GM12878 (cell line): Measurements from ENCODE around the gene P2RX6. TPM values are rescaled to one million over a fixed set of nuclear protein-coding genes. Genes with fewer than 3 reads are reported as not detected.
A peak's percentile ranks its signal among the peaks of the same experiment; 100 is the strongest.

Experiments
- ATAC-seq: fragments of 200-7000 bp; cut with Tn5 transposase; 3 replicates; pipeline ENCODE4 v1.9.1; 2020; ENCODE audit warnings: mild to moderate bottlenecking, moderate library complexity
- BruUV-seq: library from RNA; stranded (reverse); fragments of 400-500 nt; replicated peaks from 2 replicates; lab custom pipeline; 2021; lab: Mats Ljungman, UMichigan
- CTCF ChIA-PET: fragments of 300-600 bp; sonication (Branson Sonifier 250); formaldehyde crosslinking; extraction: SDS; loops from one replicate; lab custom pipeline; 2021; ENCODE audit warnings: inconsistent platforms; lab: Yijun Ruan, JAX
- POLR2A ChIA-PET: fragments of 350-600 bp; formaldehyde crosslinking; extraction: SDS; loops from one replicate; lab custom pipeline; 2021; ENCODE audit warnings: inconsistent platforms; lab: Charles Lee
- RAD21 ChIA-PET: fragments of 300-600 bp; sonication (Branson Sonifier 250); formaldehyde crosslinking; loops from one replicate; lab custom pipeline; 2023; ENCODE audit warnings: antibody characterized with exemption; ENCODE audit not compliant: unreplicated experiment; lab: Charles Lee
- SMC1A ChIA-PET: fragments of 300-600 bp; sonication (Branson Sonifier 250); formaldehyde crosslinking; loops from one replicate; lab custom pipeline; 2023; ENCODE audit not compliant: unreplicated experiment, uncharacterized antibody; lab: Charles Lee
- DNase-seq: peaks from one replicate; pipeline ENCODE4 v3.0.0-alpha.2; 2011; ENCODE audit warnings: low read depth, low spot score
- FAIRE-seq: peaks from 3 replicates; lab custom pipeline; 2011; peaks lifted over from hg19 to GRCh38; lab: Jason Lieb, UNC
- H2AFZ ChIP-seq: 2 replicates; pipeline ENCODE4 v1.6.0; 2011; ENCODE audit warnings: low read depth, low read length, control low read depth; ENCODE audit not compliant: control insufficient read depth
- H3K27ac ChIP-seq: 2 replicates; pipeline ENCODE4 v1.5.1; 2011; ENCODE audit warnings: control low read depth; ENCODE audit not compliant: control insufficient read depth, insufficient read depth
- H3K27me3 ChIP-seq, 2 experiments: replicated peaks in 1 of 2; 2 replicates each; pipeline versions ENCODE4 v1.6.0 to v1.6.1; 2011; ENCODE audit warnings: low read length in 1 of 2; ENCODE audit not compliant: control insufficient read depth in 2 of 2, insufficient read depth in 2 of 2
- H3K36me3 ChIP-seq, 2 experiments: 2 replicates each; pipeline ENCODE4 v1.5.1; 2011; ENCODE audit warnings: low read length in 1 of 2; ENCODE audit not compliant: control insufficient read depth in 2 of 2, insufficient read depth in 2 of 2
- H3K4me1 ChIP-seq: 2 replicates; pipeline ENCODE4 v1.6.1; 2011; ENCODE audit warnings: mild to moderate bottlenecking, low read length, moderate library complexity, mixed read lengths; ENCODE audit not compliant: control insufficient read depth, insufficient read depth
- H3K4me2 ChIP-seq: 2 replicates; pipeline ENCODE4 v1.6.0; 2011; ENCODE audit warnings: control low read depth; ENCODE audit not compliant: control insufficient read depth, insufficient read depth
- H3K4me3 ChIP-seq: fragments of 200-600 bp; sonication (generic); 2 replicates; pipeline ENCODE4 v1.5.1; 2016
- H3K79me2 ChIP-seq: 2 replicates; pipeline ENCODE4 v1.6.0; 2011; ENCODE audit warnings: low read length; ENCODE audit not compliant: control insufficient read depth, insufficient read depth
- H3K9ac ChIP-seq: 2 replicates; pipeline ENCODE4 v1.8.0; 2011; ENCODE audit warnings: low read length, control low read depth, mixed read lengths; ENCODE audit not compliant: control insufficient read depth, insufficient read depth
- H3K9me3 ChIP-seq: replicated peaks from 3 replicates; pipeline ENCODE4 v1.5.1; 2011; ENCODE audit warnings: mild to moderate bottlenecking, low read length; ENCODE audit not compliant: control insufficient read depth, insufficient read depth
- H4K20me1 ChIP-seq: 2 replicates; pipeline ENCODE4 v1.6.0; 2011; ENCODE audit not compliant: control insufficient read depth, insufficient read depth
- BACH1 ChIP-seq: fragments of 450-650 bp; IDR thresholded peaks from 2 replicates; pipeline ENCODE4 v1.6.1; 2017; ENCODE audit warnings: mild to moderate bottlenecking, borderline replicate concordance
- NR2C2 ChIP-seq: IDR thresholded peaks from 2 replicates; pipeline ENCODE4 v1.6.1; 2011; ENCODE audit warnings: borderline replicate concordance, low read depth; ENCODE audit not compliant: control insufficient read depth, insufficient read length
- POLR2AphosphoS5 ChIP-seq: IDR thresholded peaks from 2 replicates; pipeline ENCODE4 v1.6.1; 2011; ENCODE audit warnings: mild to moderate bottlenecking, low read length, inconsistent platforms
- ZNF592 ChIP-seq: fragments of 450-650 bp; IDR thresholded peaks from 2 replicates; pipeline ENCODE4 v1.6.1; 2017; ENCODE audit warnings: mild to moderate bottlenecking, moderate library complexity
- WGBS: methylation state at CpG from one replicate; pipeline ENCODE4 v1.1.6; 2016; ENCODE audit warnings: low lambda C conversion rate; ENCODE audit not compliant: insufficient replicate concordance, insufficient coverage; ENCODE audit errors: missing lambda C conversion rate; 5-methylcytosine and 5-hydroxymethylcytosine counted together
- in situ Hi-C: fragments of 300-500 bp; cut with MboI; formaldehyde crosslinking; loops from 9 replicates; pipeline ENCODE4 v1.14.3; 2018; ENCODE audit warnings: mixed read lengths
- intact Hi-C: fragments of 100-400 bp; cut with micrococcal nuclease; formaldehyde crosslinking; loops from one replicate; pipeline ENCODE4 v1.14.2; 2022; ENCODE audit not compliant: unreplicated experiment
- polyA plus RNA-seq, 11 experiments: library from polyadenylated mRNA; depleted of rRNA in 4 of 11; unstranded in 6 of 11; stranded (reverse) in 5 of 11; fragments of >200 nt; fragmentation: Nextera tagmentation in 4 of 11; fragmentation: Illumina TruSeq in 1 of 11; extraction: Ambion mirVana in 4 of 11; extraction: Trizol in 1 of 11; gene quantifications; 1 replicate in 1 of 11; 2 replicates in 10 of 11; pipeline versions ENCODE4 v1.2.1 to v1.2.3, GENCODE V29; 2011 to 2016; ENCODE audit warnings: inconsistent platforms in 2 of 11, missing spikeins in 2 of 11, low read depth in 1 of 11
- total RNA-seq, 4 experiments: library from RNA; depleted of rRNA in 3 of 4; stranded (reverse); fragments of >200 nt in 3 of 4; fragmentation: Illumina TruSeq in 1 of 4; extraction: Trizol in 1 of 4; gene quantifications; 2 replicates each; pipeline versions ENCODE4 v1.2.1 to v1.2.3, GENCODE V29; 2013 to 2021

Gene P2RX6
- total and polyA plus RNA-seq, 10 of the 15 experiments (the other 5 are each of a cell fraction or from before 2014, with no cell fraction given): 0.03 to 0.21 (median 0.07) TPM; not detected in 5

GRCh38 chr22:20999350-21000206 lies 15.4 kb upstream of the P2RX6 start:
- no peak overlapping the region; the same call in 1 of the 2 replicates for H3K9ac ChIP-seq
- FAIRE-seq: no peak
- no peak overlapping the region for H3K4me3 ChIP-seq
- ChIA-PET POLR2A (interaction anchor here (1.1 kb wide), 1 partner anchor 10 kb away, joined by 3 read pairs; no protein-coding TSS in a partner anchor), RAD21 (no interaction called here), SMC1A (no interaction called here), CTCF (interaction anchor here (1.8 kb wide), 1 partner anchor 18 kb away, joined by 11 read pairs; the partner anchor contains the start of gene LZTR1)
- no peaks in the 10 kb centered on the region for H4K20me1 ChIP-seq
- H3K27ac ChIP-seq: no peak overlapping the region
- no peaks in the 10 kb centered on the region for H3K9me3 ChIP-seq
- H3K79me2 ChIP-seq: peaks cover 21% of the 10 kb centered on the region
- H3K27me3 ChIP-seq: no peaks in the 10 kb centered on the region
- peaks cover 5% of the 10 kb centered on the region for H3K4me1 ChIP-seq
- no peak for ATAC-seq
- peak overlapping the region; percentile 90 for H3K4me2 ChIP-seq
- H3K36me3 ChIP-seq: peaks cover 2 to 4% of the 10 kb centered on the region in 2 experiments; a peak in 1 of 4 replicates
- in situ Hi-C loops (no loop called here), intact Hi-C loops (no loop called here)
- no peak for DNase-seq
- 97% methylated on average over 27 of the region's 27 CpGs for WGBS
- TF ChIP-seq ZNF592: no peak
- TF ChIP-seq BACH1: no peak
- 0 out of 2 replicates have a peak, but pooled peaks have one; percentile 43 for TF ChIP-seq POLR2AphosphoS5
- TF ChIP-seq NR2C2: no peak
- no TSS peak for BruUV-seq
- H2AFZ ChIP-seq: no peak overlapping the region
